PFSK-1 (cell line): ENCODE results near the gene TOB2.

Source experiments
- FOXP2 ChIP-seq: optimal IDR thresholded peaks from 2 replicates; pipeline ENCODE3; 2011; ENCODE audit warnings: borderline replicate concordance, control low read depth, inconsistent platforms; ENCODE audit not compliant: insufficient read depth; ENCODE audit errors: extremely low read length, extremely low read depth
- POLR2AphosphoS5 ChIP-seq: IDR thresholded peaks from 2 replicates; pipeline ENCODE4 v1.6.1; 2012; ENCODE audit warnings: low read depth, mild to moderate bottlenecking, control low read depth, low read length, moderate library complexity
- SIN3A ChIP-seq: IDR thresholded peaks from 2 replicates; pipeline ENCODE4 v1.6.1; 2012; ENCODE audit warnings: mild to moderate bottlenecking, low read length, moderate library complexity, borderline replicate concordance; ENCODE audit not compliant: insufficient read depth
- TAF1 ChIP-seq: IDR thresholded peaks from 2 replicates; pipeline ENCODE4 v1.6.1; 2012; ENCODE audit warnings: low read length, control low read depth, borderline replicate concordance; ENCODE audit not compliant: insufficient read depth
- TF ChIP-seq, protein P1 (sequence below), 2 experiments: IDR thresholded peaks; 2 replicates each; pipeline versions ENCODE4 v1.6.1 to v1.8.0; 2011 to 2012; ENCODE audit warnings: low read depth in 2 of 2, low read length in 2 of 2, control low read depth in 1 of 2, inconsistent platforms in 1 of 2, mild to moderate bottlenecking in 1 of 2, moderate library complexity in 1 of 2; ENCODE audit not compliant: insufficient read depth in 1 of 2

The TOB2 gene

DNA sequence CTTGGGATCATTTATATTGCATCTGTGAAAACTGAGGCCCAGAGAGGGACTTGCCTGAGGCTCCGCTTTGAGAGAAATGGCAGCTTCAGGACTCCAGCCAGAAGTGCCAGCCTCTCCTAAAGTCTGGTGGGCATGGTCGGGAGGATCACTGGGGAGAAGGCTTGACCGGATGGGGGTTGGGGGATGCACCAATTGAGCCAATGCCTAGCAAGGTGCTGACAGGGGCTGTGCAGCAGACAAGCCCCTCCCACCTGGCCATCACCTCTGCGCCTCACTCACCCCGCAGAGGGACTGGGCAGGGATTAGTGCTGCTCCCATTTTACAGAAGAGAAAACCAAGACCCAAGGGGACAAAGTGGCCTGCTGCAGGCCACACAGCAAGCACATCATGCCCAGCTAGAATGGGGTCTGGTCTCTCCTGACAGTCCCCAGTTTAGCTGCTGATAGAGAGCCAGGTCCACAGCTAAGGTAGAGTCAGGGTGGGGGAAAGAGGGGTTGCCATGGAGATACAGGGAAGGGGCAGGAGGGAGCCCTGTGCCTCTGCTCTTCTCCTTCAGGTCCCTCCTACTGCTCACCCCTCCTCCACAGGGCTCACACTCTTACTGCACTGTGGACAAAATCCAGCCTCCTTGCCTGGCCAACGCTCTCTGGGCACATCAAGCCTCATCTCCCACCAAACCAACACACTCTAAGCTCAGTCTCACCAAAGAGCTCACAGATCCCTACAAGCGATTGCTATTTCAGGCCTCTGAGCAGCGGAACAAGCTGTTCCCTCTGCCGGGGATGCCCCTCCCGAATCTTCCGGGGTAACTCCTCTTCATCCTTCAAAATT, 35.4 kb downstream of the TOB2 start:
- TF ChIP-seq FOXP2 (no peak), TAF1 (no peak), SIN3A (no peak), POLR2AphosphoS5 (no peak)
- TF ChIP-seq, protein P1, sequence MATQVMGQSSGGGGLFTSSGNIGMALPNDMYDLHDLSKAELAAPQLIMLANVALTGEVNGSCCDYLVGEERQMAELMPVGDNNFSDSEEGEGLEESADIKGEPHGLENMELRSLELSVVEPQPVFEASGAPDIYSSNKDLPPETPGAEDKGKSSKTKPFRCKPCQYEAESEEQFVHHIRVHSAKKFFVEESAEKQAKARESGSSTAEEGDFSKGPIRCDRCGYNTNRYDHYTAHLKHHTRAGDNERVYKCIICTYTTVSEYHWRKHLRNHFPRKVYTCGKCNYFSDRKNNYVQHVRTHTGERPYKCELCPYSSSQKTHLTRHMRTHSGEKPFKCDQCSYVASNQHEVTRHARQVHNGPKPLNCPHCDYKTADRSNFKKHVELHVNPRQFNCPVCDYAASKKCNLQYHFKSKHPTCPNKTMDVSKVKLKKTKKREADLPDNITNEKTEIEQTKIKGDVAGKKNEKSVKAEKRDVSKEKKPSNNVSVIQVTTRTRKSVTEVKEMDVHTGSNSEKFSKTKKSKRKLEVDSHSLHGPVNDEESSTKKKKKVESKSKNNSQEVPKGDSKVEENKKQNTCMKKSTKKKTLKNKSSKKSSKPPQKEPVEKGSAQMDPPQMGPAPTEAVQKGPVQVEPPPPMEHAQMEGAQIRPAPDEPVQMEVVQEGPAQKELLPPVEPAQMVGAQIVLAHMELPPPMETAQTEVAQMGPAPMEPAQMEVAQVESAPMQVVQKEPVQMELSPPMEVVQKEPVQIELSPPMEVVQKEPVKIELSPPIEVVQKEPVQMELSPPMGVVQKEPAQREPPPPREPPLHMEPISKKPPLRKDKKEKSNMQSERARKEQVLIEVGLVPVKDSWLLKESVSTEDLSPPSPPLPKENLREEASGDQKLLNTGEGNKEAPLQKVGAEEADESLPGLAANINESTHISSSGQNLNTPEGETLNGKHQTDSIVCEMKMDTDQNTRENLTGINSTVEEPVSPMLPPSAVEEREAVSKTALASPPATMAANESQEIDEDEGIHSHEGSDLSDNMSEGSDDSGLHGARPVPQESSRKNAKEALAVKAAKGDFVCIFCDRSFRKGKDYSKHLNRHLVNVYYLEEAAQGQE (IDR thresholded peaks at IDR 0.05; ENCODE audit: insufficient read depth in 1 of 2, low read depth in 2 of 2, low read length in 2 of 2), result no peak

DNA sequence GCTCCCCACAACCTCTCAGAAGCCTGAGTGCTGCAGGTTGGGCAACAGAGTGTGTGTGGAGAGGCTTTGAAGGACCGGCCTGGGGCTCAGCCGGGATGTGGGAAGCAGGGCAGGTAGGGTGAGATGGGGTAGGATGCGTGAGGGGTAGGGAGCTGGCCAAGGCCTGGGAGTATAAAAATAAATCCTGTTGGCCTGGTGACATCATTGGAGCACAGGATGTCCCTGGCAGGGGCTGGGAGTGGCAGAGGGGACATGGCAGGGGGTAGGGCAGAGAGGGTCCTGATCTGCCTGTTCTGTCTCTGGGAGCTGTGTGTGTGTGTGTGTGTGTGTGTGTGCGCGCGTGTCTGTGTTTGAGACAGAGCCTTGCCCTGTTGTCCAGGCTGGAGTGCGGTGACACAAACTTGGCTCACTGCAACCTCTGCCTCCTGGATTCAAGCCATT, 36.3 kb downstream of the TOB2 start:
- no peak for TF ChIP-seq TAF1
- TF ChIP-seq SIN3A, result no peak
- TF ChIP-seq, protein P1 (IDR thresholded peaks at IDR 0.05; ENCODE audit: insufficient read depth in 1 of 2, low read depth in 2 of 2, low read length in 2 of 2), result no peak
- TF ChIP-seq POLR2AphosphoS5, result no peak
- no peak for TF ChIP-seq FOXP2

DNA sequence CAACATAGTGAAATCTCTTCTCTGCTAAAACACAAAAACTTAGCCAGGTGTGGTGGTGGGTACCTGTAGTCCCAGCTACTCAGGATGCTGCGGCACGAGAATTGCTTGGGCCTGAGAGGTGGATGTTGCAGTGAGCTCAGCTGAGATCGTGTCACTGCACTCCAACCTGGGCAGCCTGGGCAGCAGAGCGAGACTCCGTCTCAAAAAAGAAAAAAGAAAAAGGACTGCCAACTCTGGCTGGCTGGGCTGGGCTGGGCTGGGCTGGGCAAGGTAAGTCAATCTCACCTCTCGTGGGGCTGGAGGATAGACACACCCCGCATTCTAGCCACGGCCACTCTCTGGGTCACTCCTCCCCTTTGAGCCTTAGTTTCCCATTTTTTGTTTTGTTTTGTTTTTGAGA, 37.9 kb downstream of the TOB2 start:
- TF ChIP-seq SIN3A (no peak), TAF1 (no peak), FOXP2 (no peak), POLR2AphosphoS5 (no peak)
- TF ChIP-seq, protein P1 (IDR thresholded peaks at IDR 0.05; ENCODE audit: insufficient read depth in 1 of 2, low read depth in 2 of 2, low read length in 2 of 2), result no peak

DNA sequence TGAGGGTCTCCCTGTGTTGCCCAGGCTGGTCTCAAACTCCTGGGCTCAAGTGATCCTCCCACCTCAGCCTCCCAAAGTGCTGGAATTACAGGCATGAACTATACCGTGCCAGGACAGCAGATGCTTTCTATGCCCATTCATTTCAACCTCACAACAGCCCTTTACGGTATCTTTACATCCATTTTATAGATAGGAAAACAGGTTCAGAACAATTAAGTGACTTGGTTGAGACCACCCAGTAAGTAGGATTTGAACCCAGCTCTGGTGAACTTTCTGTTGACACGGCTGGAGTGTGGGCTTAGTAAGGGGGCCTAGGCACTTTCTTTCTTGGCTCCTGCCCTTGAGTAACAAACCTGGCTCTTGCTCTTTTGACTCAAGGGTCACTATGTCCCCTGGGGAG, 39.2 kb downstream of the TOB2 start:
- TF ChIP-seq, protein P1 (IDR thresholded peaks at IDR 0.05; ENCODE audit: insufficient read depth in 1 of 2, low read depth in 2 of 2, low read length in 2 of 2), result no peak
- TF ChIP-seq TAF1 (no peak), POLR2AphosphoS5 (no peak), FOXP2 (no peak), SIN3A (no peak)

DNA sequence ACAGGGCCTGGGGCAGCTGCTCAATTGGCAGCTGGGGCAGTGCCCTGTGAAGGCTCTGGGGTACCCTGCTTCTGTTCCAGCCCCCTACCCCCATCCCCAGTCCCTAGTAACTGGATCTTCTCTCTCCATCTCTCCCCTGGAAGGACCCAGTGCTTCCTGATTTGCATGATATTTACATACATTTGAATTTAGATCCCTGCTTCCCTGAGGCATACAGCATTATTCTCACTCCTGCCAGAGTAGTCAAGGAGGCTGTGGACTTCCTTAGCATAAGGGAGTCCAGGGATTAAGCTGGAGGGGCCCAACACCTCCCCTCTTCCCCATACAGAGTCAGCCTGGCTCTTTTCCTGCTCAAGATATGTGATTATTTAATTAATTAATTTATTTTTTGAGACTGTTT, 40.2 kb downstream of the TOB2 start:
- TF ChIP-seq TAF1, result no peak
- TF ChIP-seq FOXP2, result no peak
- TF ChIP-seq, protein P1 (IDR thresholded peaks at IDR 0.05; ENCODE audit: insufficient read depth in 1 of 2, low read depth in 2 of 2, low read length in 2 of 2), result no peak
- no peak for TF ChIP-seq SIN3A
- no peak for TF ChIP-seq POLR2AphosphoS5
